ENCODE results near the gene SLC8B1. TPM values are rescaled to one million over a fixed set of nuclear protein-coding genes. Genes with fewer than 3 reads are reported as not detected.

The SLC8B1 gene
- total RNA-seq, 1 experiment from 2014 or later: 34.1 TPM

DNA sequence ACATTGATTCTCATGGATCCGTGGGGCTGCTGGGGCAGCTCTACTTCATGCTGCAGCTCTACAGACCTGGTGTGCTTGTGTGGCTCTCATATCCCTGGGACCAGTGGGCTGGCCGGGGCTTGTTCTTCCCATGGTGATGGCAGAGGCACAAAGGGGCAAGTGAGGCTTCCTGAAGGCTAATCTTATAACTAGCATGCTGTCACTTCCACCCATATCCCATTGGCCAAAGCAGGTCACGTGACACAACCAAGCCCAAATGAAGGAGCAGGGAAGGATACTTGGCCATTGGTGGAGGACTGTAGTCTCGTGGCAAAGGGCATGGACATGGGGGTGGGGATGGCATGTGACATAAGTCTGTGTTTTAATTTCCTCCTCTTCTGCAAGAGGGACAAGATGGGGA, 33.4 kb upstream of the SLC8B1 start:
- ChIA-PET CTCF (no interaction called here), POLR2A (ENCODE audit: unreplicated experiment) (no interaction called here)
- Histone ChIP-seq H3F3A (ENCODE audit: low read length, unreplicated experiment) (no peaks in the 10 kb centered on the region), H3K9ac (ENCODE audit: low read length) (no peak overlapping the region), H4K20me1 (ENCODE audit: low read length) (no peaks in the 10 kb centered on the region), H3K79me2 (ENCODE audit: low read length) (no peaks in the 10 kb centered on the region), H3K9me3 (ENCODE audit: low read length) (no peaks in the 10 kb centered on the region), H3K4me2 (ENCODE audit: low read length) (no peak overlapping the region), H3K4me1 (ENCODE audit: insufficient read depth, low read length) (no peaks in the 10 kb centered on the region), H3K27ac (ENCODE audit: low read length) (no peak overlapping the region), H3K36me3 (ENCODE audit: low read depth, low read length) (peaks cover 7% of the 10 kb centered on the region; the same call in 1 of the 2 replicates), H3K9me2 (replicated peaks; ENCODE audit: low read length) (no peaks in the 10 kb centered on the region), H3K4me3 (ENCODE audit: low read length) (no peak overlapping the region), H3K27me3 (ENCODE audit: low read length) (no peaks in the 10 kb centered on the region), H2AFZ (ENCODE audit: low read length) (no peak overlapping the region)
- no TSS peak for BruUV-seq (replicated peaks)
- TF ChIP-seq EZH2 (IDR thresholded peaks at IDR 0.05; ENCODE audit: low read length, unreplicated experiment) (no peak), CTCF (conservative IDR thresholded peaks at IDR 0.05; ENCODE audit: low read depth, low read length) (no peak), EZH2phosphoT487 (IDR thresholded peaks at IDR 0.05; ENCODE audit: borderline replicate concordance, low read length) (no peak)
- DNase-seq (no peak), ATAC-seq (no peak)
- intact Hi-C loops (cut with micrococcal nuclease): no loop called here

DNA sequence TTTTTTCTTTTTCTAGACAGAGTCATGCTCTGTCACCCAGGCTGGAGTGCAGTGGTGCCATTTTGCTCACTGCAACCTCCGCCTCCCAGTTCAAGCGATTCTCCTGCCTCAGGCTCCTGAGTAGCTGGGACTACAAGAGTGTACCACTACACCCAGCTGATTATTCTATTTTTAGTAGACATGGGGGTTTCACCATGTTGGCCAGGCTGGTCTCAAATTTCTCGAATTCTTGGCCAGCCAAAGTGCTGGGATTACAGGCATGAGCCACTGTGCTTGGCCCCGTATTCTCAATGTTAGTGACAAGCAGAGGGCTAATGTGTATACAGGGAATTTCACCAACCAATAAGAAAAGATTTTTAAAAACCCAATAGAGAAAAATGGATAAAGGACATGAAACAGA, 31.9 kb upstream of the SLC8B1 start:
- no peaks in the 10 kb centered on the region for H4K20me1 ChIP-seq (ENCODE audit: low read length)
- no peak overlapping the region for H3K9ac ChIP-seq (ENCODE audit: low read length)
- H3K9me3 ChIP-seq (ENCODE audit: low read length): no peaks in the 10 kb centered on the region
- no peaks in the 10 kb centered on the region for H3K79me2 ChIP-seq (ENCODE audit: low read length)
- ATAC-seq (no peak), DNase-seq (no peak)
- H3K27me3 ChIP-seq (ENCODE audit: low read length): no peaks in the 10 kb centered on the region
- H2AFZ ChIP-seq (ENCODE audit: low read length): no peak overlapping the region
- no peak overlapping the region for H3K4me3 ChIP-seq (ENCODE audit: low read length)
- H3K4me1 ChIP-seq (ENCODE audit: insufficient read depth, low read length): no peaks in the 10 kb centered on the region
- H3F3A ChIP-seq (ENCODE audit: low read length, unreplicated experiment): no peaks in the 10 kb centered on the region
- POLR2A ChIA-PET (ENCODE audit: unreplicated experiment): no interaction called here
- H3K36me3 ChIP-seq (ENCODE audit: low read depth, low read length): no peaks in the 10 kb centered on the region
- no peaks in the 10 kb centered on the region for H3K9me2 ChIP-seq (replicated peaks; ENCODE audit: low read length)
- no peak overlapping the region for H3K27ac ChIP-seq (ENCODE audit: low read length)
- intact Hi-C loops (cut with micrococcal nuclease): no loop called here
- CTCF ChIA-PET: no interaction called here
- BruUV-seq (replicated peaks): no TSS peak
- no peak overlapping the region for H3K4me2 ChIP-seq (ENCODE audit: low read length)
- TF ChIP-seq EZH2 (IDR thresholded peaks at IDR 0.05; ENCODE audit: low read length, unreplicated experiment) (no peak), CTCF (conservative IDR thresholded peaks at IDR 0.05; ENCODE audit: low read depth, low read length) (no peak), EZH2phosphoT487 (IDR thresholded peaks at IDR 0.05; ENCODE audit: borderline replicate concordance, low read length) (no peak)

GRCh38 chr12:113365639-113366395, 30.9 kb upstream of the SLC8B1 start:
- POLR2A ChIA-PET (ENCODE audit: unreplicated experiment): no interaction called here
- no peak overlapping the region for H3K27ac ChIP-seq (ENCODE audit: low read length)

More at GRCh38 chr12:113365639-113366395, 30.9 kb upstream of the SLC8B1 start:
- BruUV-seq (replicated peaks): no TSS peak
- DNase-seq: no peak
- Histone ChIP-seq H3K4me2 (ENCODE audit: low read length) (no peak overlapping the region), H4K20me1 (ENCODE audit: low read length) (no peaks in the 10 kb centered on the region), H3K9me3 (ENCODE audit: low read length) (no peaks in the 10 kb centered on the region), H3K79me2 (ENCODE audit: low read length) (peaks cover 2% of the 10 kb centered on the region; the same call in 1 of the 2 replicates), H3K9me2 (replicated peaks; ENCODE audit: low read length) (no peaks in the 10 kb centered on the region), H3K27me3 (ENCODE audit: low read length) (no peaks in the 10 kb centered on the region), H3F3A (ENCODE audit: low read length, unreplicated experiment) (no peaks in the 10 kb centered on the region), H3K4me1 (ENCODE audit: insufficient read depth, low read length) (no peaks in the 10 kb centered on the region), H2AFZ (ENCODE audit: low read length) (no peak overlapping the region), H3K9ac (ENCODE audit: low read length) (no peak overlapping the region), H3K36me3 (ENCODE audit: low read depth, low read length) (no peaks in the 10 kb centered on the region), H3K4me3 (ENCODE audit: low read length) (no peak overlapping the region)
- ATAC-seq: no peak
- CTCF ChIA-PET: no interaction called here
- intact Hi-C loops (cut with micrococcal nuclease): no loop called here
- no peak for TF ChIP-seq CTCF (conservative IDR thresholded peaks at IDR 0.05; ENCODE audit: low read depth, low read length)
- no peak for TF ChIP-seq EZH2phosphoT487 (IDR thresholded peaks at IDR 0.05; ENCODE audit: borderline replicate concordance, low read length)
- no peak for TF ChIP-seq EZH2 (IDR thresholded peaks at IDR 0.05; ENCODE audit: low read length, unreplicated experiment)
